ENCODE measurements around the gene SUN1. TPM values are rescaled to one million over a fixed set of nuclear protein-coding genes. Genes with fewer than 3 reads are reported as not detected.

SUN1 gene
- total RNA-seq, 1 donor from 2014 or later: 121 TPM

DNA sequence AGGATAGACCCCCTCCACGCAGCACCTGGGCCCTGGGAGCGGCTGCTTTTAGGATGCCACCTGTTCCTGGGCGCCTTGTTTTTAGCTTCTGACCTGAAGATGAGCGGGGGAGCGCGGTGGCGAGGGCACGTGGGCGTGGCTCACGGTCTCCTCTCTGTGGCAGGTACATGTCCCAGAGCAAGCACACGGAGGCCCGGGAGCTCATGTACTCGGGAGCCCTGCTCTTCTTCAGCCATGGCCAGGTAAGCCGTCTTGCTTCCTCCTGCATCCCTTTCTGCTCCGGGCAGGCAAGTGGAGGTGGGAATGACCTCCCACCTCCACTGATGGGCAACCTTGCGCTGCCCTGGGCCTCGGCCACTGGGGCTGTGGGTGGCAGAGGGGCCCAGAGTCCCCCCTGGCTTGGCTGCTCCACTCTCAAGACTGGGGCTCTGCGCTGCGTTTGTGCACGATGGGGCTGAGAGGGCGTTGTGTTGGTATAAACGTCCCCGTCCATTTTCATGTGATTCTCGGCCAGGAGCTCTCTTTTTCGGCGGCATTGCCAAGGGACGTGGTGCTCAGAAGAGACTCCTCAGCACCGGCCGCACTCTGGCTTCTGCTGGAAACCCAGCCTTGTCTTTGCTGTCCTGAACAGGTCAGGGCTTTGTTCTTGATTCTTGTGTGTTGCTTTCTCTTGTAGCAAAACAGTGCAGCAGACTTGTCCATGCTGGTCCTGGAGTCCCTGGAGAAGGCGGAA is 53.8 kb downstream of the SUN1 start:
- no peaks in the 10 kb centered on the region for H3K27me3 Mint-ChIP-seq
- no peak for DNase-seq (ENCODE audit: extremely low spot score, unreplicated experiment)
- H3K4me1 Mint-ChIP-seq (ENCODE audit: unreplicated experiment): peaks cover 11% of the 10 kb centered on the region
- no peak for TF ChIP-seq CTCF (conservative IDR thresholded peaks at IDR 0.05)
- peaks cover 5% of the 10 kb centered on the region for H3K36me3 Mint-ChIP-seq
- no peaks in the 10 kb centered on the region for H3K9me3 Mint-ChIP-seq
- H3K4me3 Mint-ChIP-seq: no peak overlapping the region
- no peak overlapping the region for H3K27ac Mint-ChIP-seq

GRCh38 chr7:886626-887487 is 54.6 kb downstream of the SUN1 start:
- H3K27ac Mint-ChIP-seq: no peak overlapping the region

GRCh38 chr7:887488-887820 is 55.2 kb downstream of the SUN1 start:
- TF ChIP-seq CTCF (conservative IDR thresholded peaks at IDR 0.05): no peak
- H3K27ac Mint-ChIP-seq: no peak overlapping the region
- no peaks in the 10 kb centered on the region for H3K9me3 Mint-ChIP-seq
- H3K36me3 Mint-ChIP-seq: peaks cover 2% of the 10 kb centered on the region
- H3K27me3 Mint-ChIP-seq: no peaks in the 10 kb centered on the region
- no peak for DNase-seq (ENCODE audit: extremely low spot score, unreplicated experiment)
- no peak overlapping the region for H3K4me3 Mint-ChIP-seq
- H3K4me1 Mint-ChIP-seq (ENCODE audit: unreplicated experiment): peaks cover 11% of the 10 kb centered on the region

More at GRCh38 chr7:886626-887487, 54.6 kb downstream of the SUN1 start:
- peaks cover 11% of the 10 kb centered on the region for H3K4me1 Mint-ChIP-seq (ENCODE audit: unreplicated experiment)
- H3K9me3 Mint-ChIP-seq: no peaks in the 10 kb centered on the region
- H3K4me3 Mint-ChIP-seq: no peak overlapping the region
- H3K27me3 Mint-ChIP-seq: no peaks in the 10 kb centered on the region
- no peak for TF ChIP-seq CTCF (conservative IDR thresholded peaks at IDR 0.05)
- peaks cover 3% of the 10 kb centered on the region for H3K36me3 Mint-ChIP-seq
- DNase-seq (ENCODE audit: extremely low spot score, unreplicated experiment): no peak

- DNase-seq (ENCODE audit: extremely low spot score, unreplicated experiment): no peak
- Mint-ChIP-seq H3K9me3 (no peaks in the 10 kb centered on the region), H3K4me1 (ENCODE audit: unreplicated experiment) (peaks cover 4% of the 10 kb centered on the region), H3K27me3 (no peaks in the 10 kb centered on the region), H3K27ac (no peak overlapping the region), H3K36me3 (peaks cover 5% of the 10 kb centered on the region), H3K4me3 (no peak overlapping the region)
- no peak for TF ChIP-seq CTCF (conservative IDR thresholded peaks at IDR 0.05)
Measured at GRCh38 chr7:888081-889024, 56.1 kb downstream of the SUN1 start.

DNA sequence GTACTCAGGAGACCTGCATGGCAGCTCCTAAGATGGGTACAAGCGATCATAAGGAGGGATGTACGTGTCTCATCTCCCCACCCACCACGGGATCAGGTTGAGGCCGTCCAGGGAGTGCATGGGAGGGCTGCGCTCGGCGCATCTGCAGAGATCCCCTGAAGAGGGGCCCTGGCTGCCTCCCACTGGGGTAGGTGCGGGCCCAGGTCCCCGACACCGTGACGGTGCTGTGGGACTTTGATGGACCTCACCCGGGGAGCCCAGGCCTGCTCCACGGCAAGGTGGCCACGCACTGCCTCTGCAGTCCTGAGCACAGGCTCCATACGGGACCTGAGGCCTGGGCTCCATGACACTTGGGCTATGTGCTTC is 56.7 kb downstream of the SUN1 start:
- DNase-seq (ENCODE audit: extremely low spot score, unreplicated experiment): no peak
- Mint-ChIP-seq H3K4me3 (no peak overlapping the region), H3K9me3 (no peaks in the 10 kb centered on the region), H3K27ac (no peak overlapping the region), H3K36me3 (peaks cover 5% of the 10 kb centered on the region), H3K27me3 (no peaks in the 10 kb centered on the region), H3K4me1 (ENCODE audit: unreplicated experiment) (peaks cover 3% of the 10 kb centered on the region)
- TF ChIP-seq CTCF (conservative IDR thresholded peaks at IDR 0.05): no peak
